Panc1 (cell line): ENCODE data around the gene ZBTB47.

ENCODE experiments used
- CTCF ChIP-seq: fragments of 450-650 bp; IDR thresholded peaks from 2 replicates; pipeline ENCODE4 v1.5.1; 2017; ENCODE audit warnings: mild to moderate bottlenecking
- POLR2AphosphoS5 ChIP-seq: IDR thresholded peaks from 2 replicates; pipeline ENCODE4 v1.6.1; 2012; ENCODE audit warnings: mild to moderate bottlenecking, low read depth, low read length, moderate library complexity
- REST ChIP-seq, 2 experiments: IDR thresholded peaks; 2 replicates each; pipeline ENCODE4 v1.6.1; 2011 to 2012; ENCODE audit warnings: low read depth in 2 of 2, control low read depth in 1 of 2, low read length in 1 of 2, mild to moderate bottlenecking in 1 of 2, moderate library complexity in 1 of 2; ENCODE audit not compliant: insufficient read depth in 1 of 2
- SIN3A ChIP-seq: IDR thresholded peaks from 2 replicates; pipeline ENCODE4 v1.6.1; 2012; ENCODE audit warnings: low read depth, mild to moderate bottlenecking, low read length, moderate library complexity, borderline replicate concordance; ENCODE audit not compliant: insufficient read depth
- TCF7L2 ChIP-seq: IDR thresholded peaks from 2 replicates; pipeline ENCODE4 v1.6.1; 2011; ENCODE audit warnings: mild to moderate bottlenecking, low read depth, low read length, inconsistent platforms

GRCh38 chr3:42608581-42608980 lies 44.9 kb upstream of the ZBTB47 start:
- no peak for TF ChIP-seq CTCF
- no peak for TF ChIP-seq POLR2AphosphoS5
- TF ChIP-seq REST (IDR thresholded peaks at IDR 0.05; ENCODE audit: insufficient read depth in 1 of 2, low read depth in 2 of 2, low read length in 1 of 2): no peak
- no peak for TF ChIP-seq TCF7L2
- no peak for TF ChIP-seq SIN3A
